ENCODE results near the gene CDH23. TPM values are rescaled to one million over a fixed set of nuclear protein-coding genes. Genes with fewer than 3 reads are reported as not detected.

The CDH23 gene
- total RNA-seq, 1 donor from 2014 or later = not detected

- no peak for TF ChIP-seq CTCF (IDR thresholded peaks at IDR 0.05)
- Mint-ChIP-seq H3K4me1 (ENCODE audit: low read depth) (peaks cover 5% of the 10 kb centered on the region), H3K27me3 (ENCODE audit: low read depth) (peaks cover 12% of the 10 kb centered on the region), H3K27ac (ENCODE audit: unreplicated experiment) (peak within 1 kb of the TSS; percentile 41), H3K4me3 (ENCODE audit: unreplicated experiment) (no peak within 1 kb of the TSS), H3K9me3 (ENCODE audit: low read depth) (no peaks in the 10 kb centered on the region), H3K36me3 (ENCODE audit: low read depth) (no peaks in the 10 kb centered on the region)
- DNase-seq (ENCODE audit: low spot score) = no peak
Measured at GRCh38 chr10:71719464-71720201, 322.9 kb downstream of the CDH23 start, which contains the start of gene C10orf105. C10orf105 (minus strand) TSS chr10:71719778; CDS start chr10:71716337, 3,441 bp downstream.

- H3K27ac Mint-ChIP-seq (ENCODE audit: unreplicated experiment) = peak overlapping the region; percentile 41
- H3K4me3 Mint-ChIP-seq (ENCODE audit: unreplicated experiment) = no peak overlapping the region
- peaks cover 5% of the 10 kb centered on the region for H3K4me1 Mint-ChIP-seq (ENCODE audit: low read depth)
- no peaks in the 10 kb centered on the region for H3K36me3 Mint-ChIP-seq (ENCODE audit: low read depth)
- DNase-seq (ENCODE audit: low spot score) = no peak
- no peaks in the 10 kb centered on the region for H3K9me3 Mint-ChIP-seq (ENCODE audit: low read depth)
- TF ChIP-seq CTCF (IDR thresholded peaks at IDR 0.05) = no peak
- peaks cover 12% of the 10 kb centered on the region for H3K27me3 Mint-ChIP-seq (ENCODE audit: low read depth)
Measured at GRCh38 chr10:71720288-71720687, 323.6 kb downstream of the CDH23 start.

GRCh38 chr10:71721313-71721712, 324.6 kb downstream of the CDH23 start:
- H3K27me3 Mint-ChIP-seq (ENCODE audit: low read depth) = peaks cover 12% of the 10 kb centered on the region
- DNase-seq (ENCODE audit: low spot score) = no peak
- no peak overlapping the region for H3K27ac Mint-ChIP-seq (ENCODE audit: unreplicated experiment)
- H3K9me3 Mint-ChIP-seq (ENCODE audit: low read depth) = no peaks in the 10 kb centered on the region
- TF ChIP-seq CTCF (IDR thresholded peaks at IDR 0.05) = no peak
- peaks cover 5% of the 10 kb centered on the region for H3K4me1 Mint-ChIP-seq (ENCODE audit: low read depth)
- H3K4me3 Mint-ChIP-seq (ENCODE audit: unreplicated experiment) = no peak overlapping the region
- H3K36me3 Mint-ChIP-seq (ENCODE audit: low read depth) = no peaks in the 10 kb centered on the region

GRCh38 chr10:71722849-71723248, 326.1 kb downstream of the CDH23 start:
- no peak for DNase-seq (ENCODE audit: low spot score)
- H3K4me1 Mint-ChIP-seq (ENCODE audit: low read depth) = no peaks in the 10 kb centered on the region
- peaks cover 12% of the 10 kb centered on the region for H3K27me3 Mint-ChIP-seq (ENCODE audit: low read depth)
- no peak overlapping the region for H3K27ac Mint-ChIP-seq (ENCODE audit: unreplicated experiment)
- no peaks in the 10 kb centered on the region for H3K9me3 Mint-ChIP-seq (ENCODE audit: low read depth)
- H3K4me3 Mint-ChIP-seq (ENCODE audit: unreplicated experiment) = no peak overlapping the region
- no peaks in the 10 kb centered on the region for H3K36me3 Mint-ChIP-seq (ENCODE audit: low read depth)
- no peak for TF ChIP-seq CTCF (IDR thresholded peaks at IDR 0.05)

- no peak for DNase-seq (ENCODE audit: low spot score)
- Mint-ChIP-seq H3K36me3 (ENCODE audit: low read depth) (no peaks in the 10 kb centered on the region), H3K9me3 (ENCODE audit: low read depth) (no peaks in the 10 kb centered on the region), H3K4me3 (ENCODE audit: unreplicated experiment) (no peak overlapping the region), H3K27me3 (ENCODE audit: low read depth) (peaks cover 12% of the 10 kb centered on the region), H3K4me1 (ENCODE audit: low read depth) (no peaks in the 10 kb centered on the region), H3K27ac (ENCODE audit: unreplicated experiment) (no peak overlapping the region)
- no peak for TF ChIP-seq CTCF (IDR thresholded peaks at IDR 0.05)
Measured at GRCh38 chr10:71723311-71723710, 326.6 kb downstream of the CDH23 start.
